Large intestine (tissue), 1 donor: Measurements from ENCODE around the gene DNAJC6. TPM values are rescaled to one million over a fixed set of nuclear protein-coding genes. Genes with fewer than 3 reads are reported as not detected.

Source experiments
- polyA plus RNA-seq: library from polyadenylated mRNA; unstranded; fragments of 120-200 nt; gene quantifications from one replicate; pipeline ENCODE4 v1.2.1, GENCODE V29; 2013

The DNAJC6 gene
- polyA plus RNA-seq, 1 donor = 8.6 TPM

Other genes starting within 250 kb of the DNAJC6 start
- gene AK4, start 161.3 kb upstream of the DNAJC6 start, polyA plus RNA-seq = 16.5 TPM
- gene LEPR, start 111.1 kb downstream of the DNAJC6 start, polyA plus RNA-seq = 4.6 TPM
- gene LEPROT, start 111.1 kb downstream of the DNAJC6 start, polyA plus RNA-seq = 66.1 TPM